GOT3 (cell line): ENCODE results near the gene DUOXA2.
"Not testable (repeated sequence)": the region's sequence is repeated elsewhere in the genome, so short reads cannot be mapped to it uniquely, and the experiment has no call there.

Experiments used
- DNase-seq: peaks from one replicate; lab custom pipeline; 2025; ENCODE audit warnings: mixed read lengths; lab: John Stamatoyannopoulos, UW

Gene DUOXA2

DNA sequence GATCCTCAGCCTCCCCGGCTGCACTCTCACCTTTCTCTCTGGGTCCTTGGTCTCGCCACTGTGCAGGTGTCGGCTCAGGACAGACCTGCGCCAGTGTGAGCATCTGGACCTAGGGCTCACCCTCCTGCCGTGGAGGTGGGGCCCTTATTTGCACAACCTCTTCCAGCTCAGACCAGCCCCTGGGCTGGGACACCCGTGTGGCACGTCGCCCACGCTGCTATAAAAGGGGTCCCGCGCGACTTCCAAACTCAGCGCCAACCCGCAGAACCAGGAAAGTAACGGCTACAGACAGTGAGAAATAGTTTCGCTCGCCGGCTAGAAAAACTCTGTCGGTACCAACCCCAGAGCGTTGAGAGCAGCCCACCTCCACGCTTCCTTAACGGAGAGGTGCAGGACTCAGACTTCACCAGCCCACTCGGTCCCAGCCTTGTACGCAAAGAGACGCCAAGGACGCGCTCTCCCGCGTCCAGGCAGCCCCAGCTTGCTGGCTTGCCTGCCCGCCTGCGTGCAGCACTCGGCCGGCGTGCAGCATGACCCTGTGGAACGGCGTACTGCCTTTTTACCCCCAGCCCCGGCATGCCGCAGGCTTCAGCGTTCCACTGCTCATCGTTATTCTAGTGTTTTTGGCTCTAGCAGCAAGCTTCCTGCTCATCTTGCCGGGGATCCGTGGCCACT, at the start of gene DUOXA2, which contains the start of gene DUOX2:
Gene DUOXA2 (plus strand): TSS at position 251 of the 675 bp plus-strand sequence. CDS start 280 bp downstream, at position 531.
Gene DUOX2 (minus strand): TSS at position 97 of the 675 bp plus-strand sequence. CDS start 761 bp downstream, outside the sequence.
- DNase-seq, result no peak

DNA sequence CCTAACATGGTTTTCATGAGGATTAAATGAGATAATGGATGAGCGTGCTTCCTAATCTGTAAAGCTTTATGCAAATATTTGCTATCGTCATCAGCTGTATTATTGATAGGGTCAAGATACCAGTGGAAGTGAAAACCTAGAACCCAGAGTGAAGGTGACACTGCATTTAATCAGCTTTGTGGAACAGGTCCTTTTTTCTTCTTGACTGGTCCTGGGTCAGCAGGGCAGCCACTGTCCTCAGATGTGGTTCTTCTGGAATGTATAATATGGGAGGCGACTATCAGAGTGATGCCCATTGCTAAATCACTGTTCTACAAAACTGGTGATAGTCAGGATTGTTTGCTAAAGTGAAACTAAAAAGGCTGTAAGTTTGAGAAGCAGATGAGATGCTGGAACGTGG, 49.7 kb upstream of the DUOXA2 start:
- DNase-seq, result no peak

DNA sequence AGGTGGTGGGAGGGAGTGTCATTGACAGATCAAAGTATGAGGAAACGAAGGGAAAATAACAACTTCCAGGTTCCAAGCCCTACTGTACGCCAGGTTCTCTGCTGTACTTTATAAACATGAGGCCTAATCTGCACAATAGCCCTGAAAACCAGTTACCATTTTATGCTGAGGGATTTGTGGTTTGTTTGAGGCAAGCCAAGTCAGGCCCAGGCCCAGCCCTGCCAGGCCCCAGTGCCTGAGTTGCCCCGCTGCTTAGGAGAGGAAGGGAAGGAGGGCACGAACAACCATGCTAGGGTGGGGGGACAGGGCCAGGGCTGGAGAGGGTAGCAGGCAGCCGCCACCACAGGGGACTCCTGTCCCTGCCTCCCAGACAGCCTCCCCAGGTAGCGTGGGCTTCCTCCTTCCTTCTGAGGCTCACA, 44.2 kb upstream of the DUOXA2 start:
- DNase-seq, result not testable (repeated sequence)

DNA sequence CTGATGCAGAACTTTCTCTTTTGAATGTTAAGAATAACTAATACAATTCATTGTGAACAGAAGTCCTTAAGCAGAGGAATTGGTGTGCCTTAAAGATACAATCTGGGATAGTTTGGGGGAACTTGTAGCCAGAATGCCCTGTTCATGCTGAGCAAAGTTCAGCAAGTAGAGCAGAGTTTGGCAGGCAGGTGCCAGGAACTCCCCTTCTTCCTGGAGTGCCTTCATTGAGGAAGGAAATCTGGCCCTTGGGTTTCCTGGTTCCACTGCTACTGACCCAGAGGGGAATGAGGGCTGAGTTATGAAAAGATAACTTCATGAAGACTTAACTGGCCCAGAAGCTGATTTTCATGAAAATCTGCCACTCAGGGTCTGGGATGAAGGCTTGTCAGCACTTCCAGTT, 40.5 kb upstream of the DUOXA2 start:
- DNase-seq, result not testable (repeated sequence)

DNA sequence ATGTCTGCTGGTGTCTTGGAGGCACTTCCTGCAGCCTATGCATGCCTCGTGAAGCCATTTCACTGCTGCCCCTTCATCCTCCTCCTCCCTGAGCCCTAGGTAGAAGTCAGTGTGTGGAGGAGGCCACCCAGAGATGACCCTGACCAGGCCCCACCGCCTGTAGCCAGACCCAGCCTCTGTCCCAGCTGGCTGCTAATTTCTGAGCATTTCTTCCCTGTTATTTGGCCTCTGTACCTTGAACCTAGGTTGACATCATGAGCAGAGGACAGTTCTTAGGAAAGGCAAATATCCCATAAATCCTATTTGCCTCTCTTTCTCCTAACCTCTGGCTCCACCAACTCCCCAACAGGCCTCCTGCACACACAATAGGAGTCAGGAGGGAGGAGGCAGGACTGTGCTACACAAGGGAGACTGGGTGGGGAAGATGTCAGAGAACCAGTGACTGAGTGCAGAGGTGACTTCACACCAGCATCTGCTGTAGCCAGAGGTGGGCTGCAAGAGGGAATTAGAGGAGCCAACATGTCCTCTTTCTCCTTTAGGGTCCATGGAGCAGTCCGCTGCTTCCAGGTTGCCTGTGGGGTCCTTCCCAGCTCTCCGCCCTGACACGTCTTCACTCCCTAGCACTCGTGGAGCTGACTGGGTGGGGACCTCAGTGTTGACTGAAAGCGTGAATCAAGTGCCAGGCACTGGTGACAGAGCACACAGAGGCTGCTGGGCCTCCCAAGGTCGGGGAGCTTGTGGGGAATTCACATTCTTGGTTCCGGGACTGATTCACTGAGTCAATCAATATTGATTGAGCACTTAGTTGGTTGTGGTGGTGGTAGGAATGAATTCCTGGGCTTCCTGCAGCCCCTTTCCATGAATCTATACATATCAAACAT, 38.4 kb upstream of the DUOXA2 start:
- DNase-seq, result not testable (repeated sequence)

DNA sequence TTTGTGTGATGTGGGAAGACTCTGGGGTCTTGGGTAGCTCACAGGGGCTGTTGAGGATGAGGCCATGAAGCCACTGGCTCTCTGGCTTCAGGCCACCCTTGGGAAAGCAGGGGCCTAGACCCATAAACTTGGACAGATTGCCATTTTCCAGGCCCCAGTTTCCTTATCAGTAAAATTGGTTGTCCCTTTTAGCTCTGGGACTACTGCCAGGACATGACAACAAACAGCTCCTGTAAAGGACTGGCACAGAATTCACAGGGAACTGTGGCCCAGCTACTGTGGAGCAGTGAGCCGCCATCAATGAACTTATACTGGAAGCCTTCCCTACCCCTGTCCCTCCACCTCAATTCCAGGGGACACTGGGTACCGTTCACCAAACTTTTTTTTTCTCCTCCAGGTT, 36.7 kb upstream of the DUOXA2 start:
- not testable (repeated sequence) for DNase-seq

DNA sequence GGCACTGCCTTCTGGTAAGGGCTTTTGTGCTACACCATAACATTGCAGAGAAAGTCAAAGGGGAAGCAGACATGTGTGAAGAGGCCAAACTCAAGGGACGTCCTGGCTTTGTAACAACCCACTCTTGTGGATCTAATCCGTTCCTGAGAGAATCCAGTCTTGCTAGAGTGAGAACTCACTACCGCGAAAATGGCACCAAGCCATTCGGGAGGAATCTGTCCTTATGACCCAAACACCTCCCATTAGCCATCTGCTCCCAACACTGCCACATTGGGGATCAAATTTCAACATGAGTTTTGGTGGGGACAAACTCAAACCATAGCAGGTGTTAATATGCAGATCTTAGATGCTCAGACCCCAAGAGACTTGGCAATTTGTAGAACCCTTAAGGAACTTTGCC, 34.9 kb upstream of the DUOXA2 start:
- not testable (repeated sequence) for DNase-seq

DNA sequence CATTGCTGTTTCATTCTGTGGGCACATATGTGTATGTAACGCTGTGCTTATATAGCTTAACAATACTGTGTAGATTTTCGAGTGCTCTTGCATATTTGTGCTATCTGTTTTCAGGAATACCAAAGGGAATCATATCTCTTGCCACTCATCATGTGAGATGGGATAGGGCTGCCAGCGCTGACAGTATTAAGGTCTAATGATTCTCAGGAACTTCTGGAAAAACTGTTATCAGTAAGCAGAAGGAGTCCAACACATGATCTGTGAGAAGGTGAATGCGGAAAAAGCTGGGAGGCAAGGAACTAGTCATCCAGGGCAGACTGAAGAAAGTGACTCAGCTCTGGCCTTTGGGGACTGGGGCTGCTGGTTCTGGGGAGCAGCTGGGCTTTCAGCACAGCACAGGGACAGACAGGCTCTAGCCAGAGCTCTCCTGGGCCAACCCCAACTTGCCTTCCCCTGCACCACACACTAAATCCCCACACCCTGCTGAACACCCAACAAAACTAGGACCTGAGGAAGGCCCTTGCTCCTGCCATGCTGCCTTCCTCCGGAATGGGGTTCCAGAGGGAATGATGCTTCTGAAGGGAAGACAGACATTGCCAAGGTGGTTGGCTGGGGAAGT, 34.4 kb upstream of the DUOXA2 start:
- not testable (repeated sequence) for DNase-seq

DNA sequence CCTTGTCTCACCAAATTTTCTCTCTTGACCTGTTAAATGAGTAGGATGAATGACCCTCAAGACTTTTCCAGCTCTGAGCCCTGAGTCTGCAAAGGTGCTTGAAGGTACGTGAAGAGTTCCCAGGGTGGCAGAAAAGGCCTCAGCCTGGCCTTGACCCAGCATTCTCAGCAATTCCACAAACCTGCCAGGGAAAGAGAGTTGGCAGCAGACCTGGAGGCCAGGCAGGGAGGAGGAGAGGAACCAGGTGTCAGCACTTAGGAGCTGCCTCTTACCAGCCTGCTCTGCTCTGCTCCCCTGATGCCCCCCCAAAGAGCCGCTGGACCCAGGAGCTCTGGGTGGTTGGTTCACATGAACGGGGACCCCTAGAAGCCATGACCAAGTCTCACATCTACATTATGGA, 33.5 kb upstream of the DUOXA2 start:
- not testable (repeated sequence) for DNase-seq

DNA sequence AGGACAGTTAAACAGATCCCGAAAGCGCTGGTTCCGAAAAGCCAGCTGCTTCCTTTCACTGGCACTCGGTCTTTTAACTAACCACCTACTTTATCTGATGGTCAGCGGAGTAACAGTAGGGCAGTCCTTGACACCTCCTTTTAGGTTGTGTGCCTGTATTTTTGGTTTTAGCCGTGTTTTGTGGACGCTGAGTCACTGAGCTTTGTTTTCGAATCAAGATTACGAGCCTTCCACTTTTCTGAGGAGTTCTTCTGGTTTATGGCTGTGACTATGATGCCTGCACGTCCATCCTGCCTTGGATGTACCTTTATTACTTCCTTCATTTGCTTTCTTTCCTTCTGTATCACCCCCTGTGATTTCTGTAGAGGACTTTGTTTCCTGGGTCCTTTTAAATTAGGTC, 31.7 kb upstream of the DUOXA2 start:
- not testable (repeated sequence) for DNase-seq

DNA sequence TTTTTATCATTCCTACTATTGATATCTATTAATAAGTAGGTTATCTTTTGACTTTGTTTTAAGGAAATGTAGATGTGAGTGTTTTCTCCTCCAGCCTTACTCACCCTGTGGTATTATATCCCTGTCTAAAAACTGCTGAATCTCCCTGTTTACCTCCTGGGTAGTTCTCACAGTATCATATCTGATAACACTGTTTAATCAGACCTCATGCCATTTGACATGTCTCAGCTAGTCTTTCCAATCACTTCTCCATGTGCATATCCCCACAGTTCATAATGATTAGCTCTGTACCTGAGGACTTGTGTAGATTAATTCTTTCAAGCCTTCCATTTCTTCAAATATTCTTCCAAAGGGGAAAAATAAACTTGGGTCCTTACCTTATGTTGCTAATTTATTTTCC, 30.9 kb upstream of the DUOXA2 start:
- DNase-seq, result no peak

DNA sequence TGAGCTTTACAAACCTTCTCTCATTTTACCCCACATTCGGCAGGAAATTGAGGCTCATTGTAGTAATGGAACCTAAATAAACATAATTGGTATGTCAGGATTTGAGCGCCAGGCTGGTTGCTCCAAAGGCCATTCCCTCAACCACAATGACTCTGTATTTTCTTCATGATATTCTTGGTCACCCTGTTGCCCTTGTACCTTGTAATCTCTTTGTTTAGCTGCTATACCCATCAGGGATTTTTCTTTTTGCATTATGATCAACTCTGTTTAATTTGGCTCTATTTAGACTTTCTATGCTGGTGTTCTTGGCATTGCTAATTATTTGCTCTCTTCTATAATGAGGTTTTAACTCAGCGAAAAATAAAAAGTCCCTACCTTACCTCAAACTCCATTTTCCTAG, 30.0 kb upstream of the DUOXA2 start:
- DNase-seq, result no peak

DNA sequence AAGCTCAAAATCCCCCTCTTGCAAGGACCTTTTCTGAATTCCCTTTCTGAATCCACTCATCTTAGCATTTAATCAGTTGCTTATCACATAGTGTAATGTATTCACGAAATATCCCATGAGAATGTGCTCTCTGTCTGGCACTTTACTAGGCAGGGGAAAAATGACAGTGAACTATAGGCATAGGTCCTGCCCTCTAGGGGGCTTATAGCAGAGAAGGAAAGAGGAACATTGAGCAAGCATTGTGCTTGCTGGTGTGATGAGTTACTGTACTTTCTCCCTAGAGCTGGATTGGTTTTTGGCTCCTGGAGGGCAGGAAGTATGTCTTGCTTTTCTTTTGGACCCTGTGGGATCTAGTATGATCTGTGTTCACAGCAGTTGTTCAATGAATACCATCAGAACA, 26.6 kb upstream of the DUOXA2 start:
- no peak for DNase-seq

DNA sequence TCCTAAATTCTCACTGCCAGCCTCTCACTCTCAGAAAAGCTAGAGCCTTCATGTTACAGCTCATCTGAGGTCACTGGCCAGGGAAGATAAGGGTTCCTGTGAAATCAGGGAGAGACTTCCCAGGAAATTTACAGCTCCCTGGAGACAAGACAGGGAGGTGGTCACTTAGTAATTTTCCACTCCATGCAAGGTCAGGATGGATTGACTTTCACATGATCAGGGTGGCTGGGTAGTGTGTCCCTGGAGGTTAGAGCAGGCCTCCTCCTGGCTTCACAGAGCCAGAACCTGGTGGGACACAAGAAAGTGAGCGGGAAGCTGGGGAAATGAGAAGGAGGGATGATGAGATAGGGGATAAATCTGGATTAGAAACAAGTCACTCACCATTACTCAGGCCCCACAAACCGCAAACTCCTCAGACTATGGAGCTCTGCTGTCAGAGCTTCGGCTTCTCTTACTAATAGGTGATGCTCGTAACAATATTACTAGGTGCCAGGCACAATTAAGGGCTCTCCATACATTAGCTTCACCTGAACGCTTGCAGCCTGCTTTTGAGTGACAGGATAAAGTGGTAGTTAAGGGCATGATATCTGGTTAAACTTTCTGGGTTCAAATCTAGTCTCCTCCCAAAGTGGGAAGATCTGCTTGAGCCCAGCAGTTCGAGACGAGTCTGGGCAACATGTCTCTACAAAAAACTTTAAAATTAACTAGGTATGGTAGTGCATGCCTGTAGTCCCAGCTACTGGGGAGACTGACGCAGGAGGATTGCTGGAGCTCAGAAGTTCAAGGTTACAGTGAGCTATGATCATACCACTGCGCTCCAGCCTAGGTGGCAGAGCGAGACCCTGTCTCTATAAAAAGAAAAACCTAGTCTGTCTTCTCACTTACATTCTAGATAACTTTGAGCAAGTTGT, 25.1 kb upstream of the DUOXA2 start:
- DNase-seq, result no peak

DNA sequence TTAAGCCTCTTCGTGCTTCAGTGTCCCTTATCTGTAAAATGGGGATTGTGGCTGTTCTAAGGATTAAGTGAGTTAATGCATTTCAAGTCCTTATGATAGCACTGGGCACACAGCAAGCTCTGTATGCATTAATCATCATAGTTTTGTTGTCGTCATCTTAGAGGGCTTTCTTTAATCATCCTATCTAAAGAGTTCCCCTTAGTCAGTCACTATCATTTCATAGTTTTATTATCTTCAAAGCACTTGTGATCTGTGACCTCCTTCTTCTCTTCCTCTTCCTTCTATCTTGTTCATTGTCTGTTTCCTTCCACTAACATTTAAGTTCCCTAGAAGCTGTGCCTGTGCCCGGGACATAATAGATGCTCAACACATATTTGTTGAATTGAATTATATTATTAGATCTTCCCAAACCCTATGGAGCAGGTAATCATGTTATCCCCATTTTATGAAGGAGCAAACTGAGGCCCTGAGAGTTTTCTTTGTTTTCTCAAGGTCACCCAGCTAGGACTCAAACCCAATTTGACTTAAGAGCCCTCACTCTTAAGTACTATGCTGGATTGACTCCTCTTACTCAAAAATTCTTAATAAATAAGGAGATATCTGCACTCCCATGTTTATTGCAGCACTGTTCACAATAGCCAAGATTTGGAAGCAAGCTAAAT, 24.3 kb upstream of the DUOXA2 start:
- no peak for DNase-seq

DNA sequence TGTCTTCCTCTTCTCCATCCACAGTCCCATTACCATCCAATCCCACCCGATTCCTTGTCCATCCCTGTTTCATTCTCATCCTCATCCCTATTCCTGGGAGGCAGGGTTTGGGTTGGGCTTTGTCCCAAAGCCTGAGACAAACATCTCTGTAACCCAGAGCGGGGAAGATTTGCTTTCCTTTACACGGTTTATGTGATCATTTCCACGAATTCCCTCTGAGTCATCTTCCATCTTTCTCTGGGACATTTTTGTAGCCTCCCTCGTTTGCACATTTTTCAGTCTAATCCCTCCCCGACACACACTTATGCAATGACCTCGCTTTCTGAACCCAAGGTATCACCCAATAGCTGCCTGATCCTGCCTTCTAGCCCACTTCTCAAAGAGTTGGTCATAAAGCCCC, 23.0 kb upstream of the DUOXA2 start:
- DNase-seq, result no peak

DNA sequence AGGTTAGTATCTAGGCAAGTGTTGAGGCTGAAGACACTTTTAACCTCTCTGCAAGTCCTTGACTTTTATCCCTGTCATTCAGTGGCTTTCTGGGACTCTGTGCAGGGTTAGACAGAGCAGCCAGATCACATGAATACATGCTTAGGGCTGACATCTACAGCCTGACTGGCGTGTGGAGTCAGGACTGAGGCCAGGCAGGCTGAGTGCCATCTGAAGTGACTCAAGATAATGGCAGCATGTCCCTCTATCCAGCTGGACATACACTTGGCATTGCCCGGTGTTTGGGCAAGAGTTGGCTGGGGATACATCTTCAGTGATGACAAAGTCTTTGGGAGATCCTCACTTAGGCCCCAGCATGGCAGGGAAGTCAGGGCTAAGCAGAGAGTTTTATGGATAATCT, 22.6 kb upstream of the DUOXA2 start:
- DNase-seq, result no peak

DNA sequence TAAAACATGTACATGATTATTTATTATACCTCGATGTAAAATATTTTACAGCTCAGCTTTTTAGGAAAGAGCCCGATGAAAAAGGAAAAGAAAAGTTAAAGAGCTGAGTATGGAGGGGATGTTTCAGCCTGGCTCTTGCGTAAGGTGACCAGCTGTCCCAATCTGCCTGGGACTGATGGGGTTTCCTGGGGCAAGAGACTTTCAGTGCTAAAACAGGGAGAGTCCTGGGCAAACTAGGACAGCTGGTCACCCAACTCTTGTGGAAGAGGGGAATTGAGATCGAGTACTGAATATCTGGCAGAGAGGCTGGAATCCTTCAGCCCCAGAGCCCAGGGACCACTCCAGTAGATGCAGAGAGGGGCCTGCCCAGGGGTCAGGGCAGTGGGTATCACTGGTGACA, 21.1 kb upstream of the DUOXA2 start:
- DNase-seq, result no peak

DNA sequence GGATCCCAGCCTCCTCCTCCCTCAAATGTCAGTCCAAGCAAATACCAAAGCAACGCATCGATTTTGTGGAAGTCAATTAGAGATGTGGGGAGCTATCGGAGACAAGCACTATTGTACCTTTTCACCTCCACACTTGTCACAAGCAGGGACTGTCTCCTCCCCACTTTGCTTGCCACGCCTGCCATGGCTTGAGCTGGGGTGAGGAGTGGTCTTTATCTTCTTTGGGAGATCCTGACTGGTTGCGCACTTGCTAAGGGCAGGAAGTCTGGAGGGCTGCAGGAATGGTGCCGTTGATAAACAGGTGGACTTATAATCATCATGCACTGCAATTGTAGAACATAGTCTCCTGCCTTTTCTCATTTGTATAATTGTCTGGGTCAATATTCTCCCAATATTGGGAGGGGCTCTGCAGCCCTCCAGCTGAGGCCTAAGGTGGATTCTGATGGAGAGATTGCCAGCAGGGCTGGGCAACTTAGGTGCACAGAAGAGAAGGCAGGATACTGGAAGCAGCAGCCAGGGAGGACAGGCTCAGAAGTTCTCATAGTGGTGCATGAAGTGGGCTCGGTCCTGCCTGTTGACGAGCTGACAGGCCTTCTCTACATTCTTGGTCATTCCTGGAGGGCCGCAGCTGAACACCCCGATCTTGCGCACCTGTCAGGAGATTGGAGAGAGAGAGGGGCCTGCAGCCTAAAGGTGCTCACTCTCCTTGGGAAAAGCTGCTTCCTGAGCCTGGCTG, 20.3 kb upstream of the DUOXA2 start:
- no peak for DNase-seq

DNA sequence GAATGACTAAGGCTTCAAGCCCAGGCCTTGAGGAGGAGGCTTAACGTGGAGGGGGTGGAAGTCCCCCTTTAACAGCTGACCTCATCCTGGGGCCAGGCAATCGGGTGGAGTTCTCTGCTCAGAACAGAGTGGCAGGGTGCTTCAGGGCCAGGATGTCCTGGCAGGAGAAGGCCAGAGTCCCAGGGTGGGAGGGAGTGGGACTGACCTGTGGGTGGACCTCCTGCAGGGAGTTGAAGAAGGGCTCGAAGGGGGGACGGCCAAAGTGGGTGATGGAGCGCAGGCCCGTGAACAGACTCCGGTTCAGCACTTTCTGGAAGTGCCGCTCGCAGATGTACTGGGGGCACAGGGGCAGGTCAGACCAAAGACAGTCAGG, 19.8 kb upstream of the DUOXA2 start:
- DNase-seq, result no peak
